ENCODE data around the gene TPCN2. TPM values are rescaled to one million over a fixed set of nuclear protein-coding genes. Genes with fewer than 3 reads are reported as not detected.

The TPCN2 gene
- total RNA-seq, 1 experiment from 2014 or later = 16.3 TPM

DNA sequence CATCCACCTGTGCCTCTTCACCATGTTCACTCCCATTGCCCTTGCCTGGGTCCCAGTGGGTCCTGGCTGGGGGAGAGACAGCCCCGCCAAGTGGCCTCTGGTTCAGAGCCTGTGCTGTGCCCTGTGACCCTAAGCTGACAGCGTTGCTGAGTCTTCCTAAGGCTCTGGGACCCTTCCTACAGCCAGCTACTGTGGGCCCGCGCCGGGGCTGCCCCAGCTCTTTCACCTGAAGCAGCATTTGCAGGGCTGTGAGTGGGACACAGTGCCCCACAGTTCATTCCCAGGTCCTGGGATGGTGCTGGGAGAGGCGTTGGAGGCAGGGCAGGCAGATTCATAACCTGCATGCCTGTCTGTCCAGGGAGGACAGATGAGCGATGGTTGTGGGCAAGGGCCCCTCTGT, 10.7 kb downstream of the TPCN2 start:
- CTCF ChIA-PET = no interaction called here
- TF ChIP-seq, protein P1, sequence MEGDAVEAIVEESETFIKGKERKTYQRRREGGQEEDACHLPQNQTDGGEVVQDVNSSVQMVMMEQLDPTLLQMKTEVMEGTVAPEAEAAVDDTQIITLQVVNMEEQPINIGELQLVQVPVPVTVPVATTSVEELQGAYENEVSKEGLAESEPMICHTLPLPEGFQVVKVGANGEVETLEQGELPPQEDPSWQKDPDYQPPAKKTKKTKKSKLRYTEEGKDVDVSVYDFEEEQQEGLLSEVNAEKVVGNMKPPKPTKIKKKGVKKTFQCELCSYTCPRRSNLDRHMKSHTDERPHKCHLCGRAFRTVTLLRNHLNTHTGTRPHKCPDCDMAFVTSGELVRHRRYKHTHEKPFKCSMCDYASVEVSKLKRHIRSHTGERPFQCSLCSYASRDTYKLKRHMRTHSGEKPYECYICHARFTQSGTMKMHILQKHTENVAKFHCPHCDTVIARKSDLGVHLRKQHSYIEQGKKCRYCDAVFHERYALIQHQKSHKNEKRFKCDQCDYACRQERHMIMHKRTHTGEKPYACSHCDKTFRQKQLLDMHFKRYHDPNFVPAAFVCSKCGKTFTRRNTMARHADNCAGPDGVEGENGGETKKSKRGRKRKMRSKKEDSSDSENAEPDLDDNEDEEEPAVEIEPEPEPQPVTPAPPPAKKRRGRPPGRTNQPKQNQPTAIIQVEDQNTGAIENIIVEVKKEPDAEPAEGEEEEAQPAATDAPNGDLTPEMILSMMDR (IDR thresholded peaks at IDR 0.05; ENCODE audit: unreplicated experiment) = no peak
- Mint-ChIP-seq H3K27ac (ENCODE audit: low read depth, unreplicated experiment) (no peak overlapping the region), H3K9me3 (ENCODE audit: unreplicated experiment) (no peaks in the 10 kb centered on the region), H3K27me3 (ENCODE audit: insufficient read depth, unreplicated experiment) (no peaks in the 10 kb centered on the region), H3K4me3 (ENCODE audit: unreplicated experiment) (no peak overlapping the region), H3K36me3 (ENCODE audit: insufficient read depth, unreplicated experiment) (peaks cover 9% of the 10 kb centered on the region), H3K4me1 (ENCODE audit: insufficient read depth, unreplicated experiment) (no peaks in the 10 kb centered on the region)
- BruUV-seq (replicated peaks) = no TSS peak
- intact Hi-C loops (cut with micrococcal nuclease) = no loop called here
- POLR2A ChIA-PET = no interaction called here
- DNase-seq (ENCODE audit: unreplicated experiment) = no peak

DNA sequence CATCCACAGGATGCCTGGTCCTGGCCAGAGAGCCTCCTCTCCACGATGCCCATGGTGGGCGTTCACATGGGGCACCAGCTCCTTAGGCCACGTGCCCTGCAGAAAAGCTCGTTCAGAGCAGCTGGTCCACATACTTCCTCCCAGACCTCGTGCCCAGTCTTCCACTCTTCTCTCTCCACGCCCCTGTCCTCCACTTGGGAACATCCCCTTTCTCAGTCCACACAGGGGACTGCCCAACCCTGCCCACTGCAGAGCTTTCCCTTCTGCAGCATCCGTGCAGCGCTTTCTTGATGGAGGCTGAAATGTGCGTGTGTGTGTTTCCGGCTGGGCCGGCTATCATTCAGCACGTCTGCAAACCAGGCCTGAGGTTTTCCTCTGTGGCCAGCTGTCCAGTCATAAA, 11.3 kb downstream of the TPCN2 start:
- TF ChIP-seq, protein P1 (IDR thresholded peaks at IDR 0.05; ENCODE audit: unreplicated experiment) = no peak
- Mint-ChIP-seq H3K27me3 (ENCODE audit: insufficient read depth, unreplicated experiment) (no peaks in the 10 kb centered on the region), H3K4me3 (ENCODE audit: unreplicated experiment) (no peak overlapping the region), H3K9me3 (ENCODE audit: unreplicated experiment) (no peaks in the 10 kb centered on the region), H3K27ac (ENCODE audit: low read depth, unreplicated experiment) (no peak overlapping the region), H3K4me1 (ENCODE audit: insufficient read depth, unreplicated experiment) (no peaks in the 10 kb centered on the region), H3K36me3 (ENCODE audit: insufficient read depth, unreplicated experiment) (peaks cover 9% of the 10 kb centered on the region)
- CTCF ChIA-PET = no interaction called here
- POLR2A ChIA-PET = no interaction called here
- intact Hi-C loops (cut with micrococcal nuclease) = no loop called here
- BruUV-seq (replicated peaks) = no TSS peak
- no peak for DNase-seq (ENCODE audit: unreplicated experiment)

DNA sequence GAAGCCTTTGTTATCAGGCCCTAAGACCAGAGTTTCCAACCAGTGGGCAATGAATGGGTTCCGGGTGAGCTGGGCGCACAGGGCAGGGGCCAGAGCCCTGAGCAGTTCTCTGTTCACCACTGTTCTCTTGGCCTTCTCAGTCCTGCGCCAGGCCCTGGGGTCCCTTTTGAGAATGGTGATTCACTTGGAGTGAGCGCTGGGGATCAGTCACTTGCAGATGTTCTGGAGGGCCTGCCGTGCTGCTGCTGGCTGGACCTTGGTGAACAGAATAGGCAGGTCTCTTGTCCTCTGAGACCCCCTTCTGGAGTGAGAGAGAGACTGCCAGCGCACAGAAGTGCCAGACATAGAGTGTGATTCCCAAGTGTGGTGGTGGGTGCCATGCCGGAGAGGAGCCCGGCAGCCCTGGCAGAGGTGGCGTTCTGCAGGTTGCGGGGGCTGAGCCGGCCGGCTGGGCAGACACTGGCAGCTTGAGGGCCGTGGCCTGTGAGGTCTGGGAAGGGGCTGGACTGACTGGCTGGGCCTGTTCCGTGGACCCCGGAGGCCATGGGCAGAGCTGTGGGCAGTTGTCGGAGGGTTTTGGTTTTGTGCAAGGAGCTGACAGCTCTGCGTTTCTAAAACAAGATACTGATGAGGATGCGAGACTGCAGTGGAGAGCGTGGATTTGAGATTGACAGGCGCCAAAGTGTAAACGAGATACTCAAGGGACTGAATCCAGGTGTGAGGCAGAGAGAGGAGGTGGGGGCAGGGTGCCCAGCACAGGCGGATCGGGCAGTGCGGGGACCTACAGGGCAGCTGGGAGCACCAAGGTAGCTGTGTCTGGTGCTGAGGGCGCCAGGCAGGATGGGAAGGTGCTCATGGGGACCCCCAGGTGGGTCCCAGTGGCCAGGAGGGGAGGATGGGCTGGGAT, 12.3 kb downstream of the TPCN2 start:
- Mint-ChIP-seq H3K27ac (ENCODE audit: low read depth, unreplicated experiment) (no peak overlapping the region), H3K4me1 (ENCODE audit: insufficient read depth, unreplicated experiment) (no peaks in the 10 kb centered on the region), H3K36me3 (ENCODE audit: insufficient read depth, unreplicated experiment) (peaks cover 9% of the 10 kb centered on the region), H3K4me3 (ENCODE audit: unreplicated experiment) (no peak overlapping the region), H3K9me3 (ENCODE audit: unreplicated experiment) (no peaks in the 10 kb centered on the region), H3K27me3 (ENCODE audit: insufficient read depth, unreplicated experiment) (no peaks in the 10 kb centered on the region)
- no TSS peak for BruUV-seq (replicated peaks)
- TF ChIP-seq, protein P1 (IDR thresholded peaks at IDR 0.05; ENCODE audit: unreplicated experiment) = no peak
- DNase-seq (ENCODE audit: unreplicated experiment) = no peak
- intact Hi-C loops (cut with micrococcal nuclease) = no loop called here
- POLR2A ChIA-PET = no interaction called here
- CTCF ChIA-PET = interaction anchor here (0.6 kb wide), 1 partner anchor 263 kb away, joined by 3 read pairs; no protein-coding TSS in a partner anchor

DNA sequence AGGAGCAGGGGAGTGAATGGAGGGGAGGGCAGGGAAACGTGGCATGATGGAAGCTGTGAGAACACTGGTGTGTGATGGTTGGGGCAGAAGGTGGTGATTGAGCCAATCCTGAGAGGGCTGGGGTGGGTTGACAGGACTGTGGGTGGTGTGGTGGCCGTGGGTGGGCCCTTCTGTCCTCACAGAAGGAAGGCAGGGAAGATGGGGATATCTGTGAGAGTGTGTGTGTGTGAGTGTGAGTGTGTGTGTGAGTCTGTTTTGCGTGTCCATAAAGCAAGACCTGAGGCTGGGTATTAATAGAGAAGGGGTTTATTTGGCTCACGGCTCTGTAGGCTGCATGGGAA, 13.0 kb downstream of the TPCN2 start:
- Mint-ChIP-seq H3K4me1 (ENCODE audit: insufficient read depth, unreplicated experiment) (no peaks in the 10 kb centered on the region), H3K36me3 (ENCODE audit: insufficient read depth, unreplicated experiment) (peaks cover 9% of the 10 kb centered on the region), H3K27ac (ENCODE audit: low read depth, unreplicated experiment) (no peak overlapping the region), H3K9me3 (ENCODE audit: unreplicated experiment) (no peaks in the 10 kb centered on the region), H3K4me3 (ENCODE audit: unreplicated experiment) (no peak overlapping the region), H3K27me3 (ENCODE audit: insufficient read depth, unreplicated experiment) (no peaks in the 10 kb centered on the region)
- TF ChIP-seq, protein P1 (IDR thresholded peaks at IDR 0.05; ENCODE audit: unreplicated experiment) = no peak
- BruUV-seq (replicated peaks) = no TSS peak
- ChIA-PET POLR2A (no interaction called here), CTCF (no interaction called here)
- intact Hi-C loops (cut with micrococcal nuclease) = no loop called here
- no peak for DNase-seq (ENCODE audit: unreplicated experiment)

All from MCF 10A (cell line).